ENCODE measurements around the gene CYP4F11.
"Not testable (repeated sequence)": the region's sequence is repeated elsewhere in the genome, so short reads cannot be mapped to it uniquely, and the experiment has no call there.

Gene CYP4F11

DNA sequence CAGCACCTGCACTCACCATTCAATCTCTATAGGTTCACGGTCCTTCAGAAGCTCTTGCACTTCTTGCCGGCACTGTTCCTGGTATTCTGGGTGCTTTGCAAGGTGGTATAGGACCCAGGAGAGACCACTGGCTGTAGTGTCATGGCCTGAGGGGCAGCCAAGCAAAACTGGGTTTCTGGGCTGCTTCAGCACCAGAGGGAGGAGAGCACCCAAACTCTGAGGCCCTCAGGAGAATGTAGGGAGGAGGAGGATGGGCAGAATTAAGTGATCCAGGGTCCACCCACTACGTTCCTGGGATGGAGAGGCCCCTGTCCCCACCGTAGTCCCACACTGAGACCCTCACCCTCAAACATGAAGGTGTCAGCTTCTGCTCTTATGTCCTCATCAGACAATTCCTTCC is 12.3 kb downstream of the CYP4F11 start:
- DNase-seq (ENCODE audit: low read depth in 3 of 3): no peak

DNA sequence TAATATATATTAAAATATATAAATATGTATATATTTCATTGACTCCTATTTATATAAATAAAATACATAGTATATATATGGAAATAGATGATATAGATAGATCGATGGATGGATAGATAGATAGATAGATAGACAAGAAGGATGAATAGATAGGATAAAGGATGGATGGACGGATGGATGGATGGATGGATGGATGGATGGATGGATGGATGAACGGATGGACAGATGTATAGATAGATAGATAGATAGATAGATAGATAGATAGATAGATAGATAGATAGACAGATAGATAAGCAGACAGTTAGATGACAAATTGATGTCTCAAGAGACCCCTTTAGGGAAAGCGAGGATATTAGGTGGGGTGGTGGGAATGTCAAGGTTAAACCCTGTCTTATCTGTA is 15.1 kb downstream of the CYP4F11 start:
- DNase-seq (ENCODE audit: low read depth in 3 of 3): no peak

DNA sequence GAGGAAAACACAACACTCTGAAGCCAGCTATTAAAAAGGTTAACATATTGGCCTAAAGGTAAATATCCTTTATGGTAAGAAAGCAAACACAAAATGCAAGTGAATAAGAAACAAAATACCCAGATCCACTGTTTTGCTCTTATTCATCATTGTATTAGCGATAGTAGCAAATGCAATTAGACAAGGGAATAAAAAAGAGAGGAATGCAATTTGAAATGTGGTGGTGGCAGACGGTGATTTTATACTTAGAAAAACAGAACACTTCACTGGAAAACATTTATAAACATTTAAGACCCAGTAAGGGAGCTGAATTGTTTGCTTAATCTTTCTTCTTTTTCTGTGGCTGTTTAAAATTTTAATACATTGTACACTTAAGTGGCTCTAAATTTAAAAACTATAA is 19.2 kb downstream of the CYP4F11 start:
- no peak for DNase-seq (ENCODE audit: low read depth in 3 of 3)

GRCh38 chr19:15913830-15914229 is 20.5 kb downstream of the CYP4F11 start:
- no peak for DNase-seq (ENCODE audit: low read depth in 3 of 3)

DNA sequence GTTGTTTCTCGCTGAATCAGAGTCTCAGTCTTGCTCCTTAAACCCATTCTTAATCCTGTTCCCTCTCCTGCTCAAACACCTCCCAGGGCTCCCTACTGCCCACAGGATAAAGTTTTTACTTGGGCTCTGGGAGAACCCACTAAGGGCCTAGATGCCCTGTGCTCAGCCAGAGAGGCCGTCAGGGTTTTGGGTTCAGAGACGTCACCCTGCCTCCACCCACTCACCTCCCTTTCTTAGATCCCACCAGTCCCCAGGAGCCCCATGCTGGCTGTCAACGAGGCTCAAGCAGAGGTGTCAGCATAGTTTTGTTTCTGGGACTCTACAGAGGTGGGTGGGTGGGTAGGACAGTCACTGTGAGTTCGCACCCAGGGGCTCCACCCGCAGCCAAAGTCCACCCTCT is 20.9 kb downstream of the CYP4F11 start:
- DNase-seq (ENCODE audit: low read depth in 3 of 3): no peak

- DNase-seq (ENCODE audit: low read depth in 3 of 3): no peak
Measured at GRCh38 chr19:15911599-15912235, 22.6 kb downstream of the CYP4F11 start.

DNA sequence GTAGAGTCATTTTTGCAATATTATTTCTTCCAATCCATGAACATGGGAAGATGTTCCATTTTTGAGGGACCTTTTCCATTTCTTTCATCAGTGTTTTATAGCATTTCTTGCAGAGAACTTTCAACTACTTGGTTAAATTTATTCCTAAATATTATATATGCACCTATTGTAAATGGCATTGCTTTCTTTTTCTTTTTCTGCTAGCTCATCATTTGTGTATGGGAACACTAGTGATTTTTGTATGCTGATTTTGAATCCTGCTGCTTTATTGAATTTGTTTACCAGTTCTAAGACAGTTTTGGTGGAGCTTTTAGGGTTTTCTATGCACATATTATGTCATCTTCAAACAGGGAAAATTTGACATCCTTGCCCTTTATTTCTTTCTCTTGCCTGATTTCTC is 29.3 kb downstream of the CYP4F11 start:
- no peak for DNase-seq (ENCODE audit: low read depth in 3 of 3)

- not testable (repeated sequence) for DNase-seq (ENCODE audit: low read depth in 3 of 3)
Measured at GRCh38 chr19:15902898-15903297, 31.4 kb downstream of the CYP4F11 start.

GRCh38 chr19:15902254-15902653 is 32.1 kb downstream of the CYP4F11 start:
- DNase-seq (ENCODE audit: low read depth in 3 of 3): no peak

- DNase-seq (ENCODE audit: low read depth in 3 of 3): no peak
Measured at GRCh38 chr19:15900504-15900903, 33.8 kb downstream of the CYP4F11 start.

DNA sequence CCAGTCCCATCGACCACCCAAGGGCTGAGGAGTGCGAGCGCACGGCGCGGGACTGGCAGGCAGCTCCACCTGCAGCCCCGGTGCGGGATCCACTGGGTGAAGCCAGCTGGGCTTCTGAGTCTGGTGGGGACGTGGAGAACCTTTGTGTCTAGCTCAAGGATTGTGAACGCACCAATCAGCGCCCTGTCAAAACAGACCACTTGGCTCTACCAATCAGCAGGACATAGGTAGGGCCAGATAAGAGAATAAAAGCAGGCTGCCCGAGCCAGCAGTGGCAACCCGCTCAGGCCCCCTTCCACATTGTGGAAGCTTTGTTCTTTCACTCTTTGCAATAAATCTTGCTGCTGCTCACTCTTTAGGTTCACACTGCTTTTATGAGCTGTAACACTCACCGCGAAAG is 34.3 kb downstream of the CYP4F11 start:
- not testable (repeated sequence) for DNase-seq (ENCODE audit: low read depth in 3 of 3)

DNA sequence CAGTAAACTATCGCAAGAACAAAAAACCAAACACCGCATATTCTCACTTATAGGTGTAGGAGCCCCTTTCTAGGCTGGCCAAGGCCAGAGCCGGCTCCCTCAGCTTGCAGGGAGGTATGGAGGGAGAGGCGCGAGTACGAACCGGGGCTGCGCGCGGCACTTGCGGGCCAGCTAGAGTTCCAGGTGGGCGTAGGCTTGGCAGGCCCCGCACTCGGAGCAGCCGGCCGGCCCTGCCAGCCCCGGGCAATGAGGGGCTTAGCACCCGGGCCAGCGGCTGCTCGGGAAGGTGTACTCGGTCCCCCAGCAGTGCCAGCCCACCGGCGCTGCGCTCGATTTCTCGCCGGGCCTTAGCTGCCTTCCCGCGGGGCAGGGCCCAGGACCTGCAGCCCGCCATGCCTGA is 34.8 kb downstream of the CYP4F11 start:
- not testable (repeated sequence) for DNase-seq (ENCODE audit: low read depth in 3 of 3)

DNA sequence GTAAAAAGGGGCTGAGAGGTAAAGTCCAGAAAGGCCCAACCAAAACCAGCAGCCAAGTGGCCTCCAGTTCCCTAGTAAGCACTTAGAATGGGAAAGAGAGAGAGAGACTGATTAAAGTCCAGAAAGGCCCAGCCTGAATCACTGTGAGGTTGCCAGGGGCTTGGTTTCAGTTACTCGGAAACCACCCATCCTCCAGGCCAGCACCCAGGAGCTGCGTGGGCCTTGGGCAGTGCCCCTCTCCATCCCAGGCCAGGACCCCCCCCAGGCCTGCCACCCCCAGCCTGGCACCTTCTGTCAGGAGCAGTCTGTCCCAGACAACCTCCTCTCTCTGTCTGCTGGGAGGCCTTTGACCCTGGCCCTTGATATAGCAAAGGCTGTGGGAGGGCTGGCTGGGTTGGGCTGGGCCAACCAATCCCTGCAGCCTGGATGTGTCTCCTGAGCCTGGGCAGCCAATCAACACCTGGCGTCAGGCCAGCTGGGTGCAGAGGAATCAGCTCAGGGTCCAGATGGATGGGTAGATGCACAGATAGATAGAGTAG is 36.5 kb downstream of the CYP4F11 start, which contains the start of gene CYP4F2:
CYP4F2 (minus strand) TSS at position 337 of the 539 bp plus-strand sequence. CDS start 463 bp downstream, outside the sequence.
- DNase-seq (ENCODE audit: low read depth in 3 of 3): no peak

DNA sequence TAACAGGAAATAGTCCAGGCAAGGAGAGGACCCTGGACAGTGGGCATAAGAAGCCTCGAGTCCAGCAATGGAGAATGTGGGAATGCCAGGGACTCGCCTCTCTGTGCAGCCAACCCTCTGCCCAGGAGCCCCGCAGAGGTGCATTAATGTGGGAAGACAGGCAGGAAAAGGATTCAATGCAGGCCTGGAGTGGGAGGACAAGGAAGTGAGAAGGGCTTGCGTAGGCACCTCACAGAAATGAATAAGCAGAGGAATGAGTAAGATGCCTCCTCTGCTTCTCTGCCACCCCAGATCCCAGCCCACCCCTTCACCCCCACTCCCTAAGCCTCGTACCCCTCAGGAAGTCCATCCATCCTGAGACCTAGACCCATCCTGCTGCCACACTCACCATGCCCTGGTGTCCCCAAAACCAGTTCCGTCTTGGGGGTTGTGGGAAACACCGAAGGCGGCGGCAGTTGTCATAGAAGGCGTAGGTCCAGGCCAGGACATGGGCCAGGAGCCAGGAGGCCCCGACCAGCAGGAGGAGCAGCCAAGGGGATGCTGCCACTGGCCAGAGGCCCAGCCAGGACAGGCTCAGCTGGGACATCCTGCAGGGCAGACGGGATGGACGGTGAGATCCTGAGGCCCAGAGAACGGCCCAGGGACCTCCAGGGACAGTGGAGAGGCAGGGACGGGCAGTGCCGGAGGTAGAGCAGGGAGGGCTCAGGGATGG is 37.1 kb downstream of the CYP4F11 start:
- DNase-seq (ENCODE audit: low read depth in 3 of 3): no peak

GRCh38 chr19:15895876-15896430 is 38.4 kb downstream of the CYP4F11 start:
- no peak for DNase-seq (ENCODE audit: low read depth in 3 of 3)

GRCh38 chr19:15894359-15894758 is 40.0 kb downstream of the CYP4F11 start:
- DNase-seq (ENCODE audit: low read depth in 3 of 3): no peak

- DNase-seq (ENCODE audit: low read depth in 3 of 3): no peak
Measured at GRCh38 chr19:15893477-15893876, 40.9 kb downstream of the CYP4F11 start.

GRCh38 chr19:15892012-15892411 is 42.3 kb downstream of the CYP4F11 start:
- DNase-seq (ENCODE audit: low read depth in 3 of 3): no peak

DNA sequence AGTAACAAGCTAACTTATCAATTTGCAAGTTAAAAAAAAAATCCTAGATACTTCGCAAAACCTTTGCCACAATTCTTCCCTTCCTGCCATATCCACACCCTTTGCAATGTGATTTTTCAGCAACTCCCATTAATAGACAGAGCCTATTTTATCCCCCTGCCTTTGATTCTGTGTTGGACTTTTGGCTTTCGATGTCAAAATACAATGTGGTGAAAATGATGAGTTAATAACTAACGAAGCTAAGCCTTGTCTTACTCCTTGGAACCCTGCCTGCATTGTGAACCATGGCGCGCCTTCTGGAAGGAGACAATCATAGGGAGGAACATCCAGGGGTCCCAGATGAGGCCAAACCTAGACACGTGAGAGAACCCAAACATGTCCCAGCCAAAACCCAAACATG is 42.9 kb downstream of the CYP4F11 start:
- DNase-seq (ENCODE audit: low read depth in 3 of 3): no peak

GRCh38 chr19:15889339-15889738 is 45.0 kb downstream of the CYP4F11 start:
- DNase-seq (ENCODE audit: low read depth in 3 of 3): not testable (repeated sequence)

DNA sequence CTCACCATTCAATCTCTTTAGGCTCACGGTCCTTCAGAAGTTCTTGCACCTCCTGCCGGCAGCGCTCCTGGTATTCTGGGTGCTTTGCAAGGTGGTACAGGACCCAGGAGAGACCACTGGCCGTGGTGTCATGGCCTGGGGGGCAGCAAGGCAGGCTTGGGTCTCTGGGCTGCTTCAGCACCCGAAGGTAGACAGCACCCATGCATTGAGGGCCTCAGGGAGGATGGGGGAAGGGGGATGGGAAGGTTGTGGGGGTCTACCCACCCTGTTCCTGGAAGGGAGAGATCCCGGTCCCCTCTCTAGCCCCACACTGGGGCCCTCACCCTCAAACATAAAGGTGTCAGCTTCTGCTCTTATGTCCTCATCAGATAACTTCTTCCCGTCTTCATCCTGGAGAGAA is 48.4 kb downstream of the CYP4F11 start:
- DNase-seq (ENCODE audit: low read depth in 3 of 3): no peak

- no peak for DNase-seq (ENCODE audit: low read depth in 3 of 3)
Measured at GRCh38 chr19:15885167-15885566, 49.2 kb downstream of the CYP4F11 start.

- not testable (repeated sequence) for DNase-seq (ENCODE audit: low read depth in 3 of 3)
Measured at GRCh38 chr19:15883329-15883728, 51.0 kb downstream of the CYP4F11 start.
